HepG2 (cell line): ENCODE data around the gene FMN2. TPM values are rescaled to one million over a fixed set of nuclear protein-coding genes. Genes with fewer than 3 reads are reported as not detected.

Experiments used
- ATAC-seq: fragments of 200-7000 bp; cut with Tn5 transposase; 3 replicates; pipeline ENCODE4 v1.9.1; 2020; ENCODE audit warnings: mild to moderate bottlenecking, moderate library complexity
- BruUV-seq: library from RNA; stranded (reverse); fragments of 400-500 nt; replicated peaks from 2 replicates; lab custom pipeline; 2021; lab: Mats Ljungman, UMichigan
- CTCF ChIA-PET: fragments of 300-600 bp; formaldehyde crosslinking; extraction: SDS; loops from one replicate; lab custom pipeline; 2021; ENCODE audit warnings: low total read pairs, inconsistent platforms, low intra/inter-chr PET ratio; lab: Yijun Ruan, JAX
- POLR2A ChIA-PET: fragments of 350-600 bp; sonication (Branson Sonifier 250); formaldehyde crosslinking; loops from one replicate; lab custom pipeline; 2020; ENCODE audit warnings: antibody characterized with exemption, inconsistent platforms; lab: Yijun Ruan, JAX
- DNase-seq: peaks from one replicate; pipeline ENCODE4 v3.0.0-alpha.2; 2015; ENCODE audit warnings: low spot score
- FAIRE-seq: peaks from 3 replicates; lab custom pipeline; 2011; peaks lifted over from hg19 to GRCh38; lab: Jason Lieb, UNC
- H2AFZ ChIP-seq: one replicate; pipeline ENCODE4 v1.6.1; 2011; ENCODE audit warnings: low read length, inconsistent platforms
- H3K27ac ChIP-seq: fragments of 300-600 bp; 3 replicates; pipeline ENCODE4 v1.8.0; 2011; ENCODE audit warnings: mixed run types, mild to moderate bottlenecking, mixed read lengths, low read length, inconsistent platforms; ENCODE audit not compliant: insufficient read depth; ENCODE audit errors: extremely low read length
- H3K27me3 ChIP-seq, 2 experiments: fragments of 200-600 bp in 1 of 2; 2 replicates in 1 of 2; 3 replicates in 1 of 2; pipeline versions ENCODE4 v1.6.0 to v1.8.0; 2011; ENCODE audit warnings: low read length in 2 of 2, mild to moderate bottlenecking in 2 of 2, moderate library complexity in 2 of 2, inconsistent platforms in 1 of 2; ENCODE audit not compliant: insufficient read depth in 2 of 2, control insufficient read depth in 1 of 2
- H3K36me3 ChIP-seq, 2 experiments: fragments of 200-600 bp in 1 of 2; replicated peaks in 1 of 2; 2 replicates in 1 of 2; 3 replicates in 1 of 2; pipeline versions ENCODE4 v1.5.1 to v1.8.0; 2011; ENCODE audit warnings: low read length in 2 of 2, inconsistent platforms in 1 of 2; ENCODE audit not compliant: insufficient read depth in 2 of 2, control insufficient read depth in 1 of 2
- H3K4me1 ChIP-seq: 2 replicates; pipeline ENCODE4 v1.5.1; 2012; ENCODE audit warnings: low read length, inconsistent platforms; ENCODE audit not compliant: insufficient read depth
- H3K4me2 ChIP-seq: 2 replicates; pipeline ENCODE4 v1.6.0; 2011; ENCODE audit warnings: low read depth, low read length, inconsistent platforms
- H3K4me3 ChIP-seq, 3 experiments: fragments of 200-600 bp in 1 of 3; sonication (generic), shearing (Covaris generic) in 1 of 3; replicated peaks in 1 of 3; 2 replicates each; pipeline ENCODE4 v1.5.1; 2011 to 2016; ENCODE audit warnings: low read length in 3 of 3, inconsistent platforms in 2 of 3, low read depth in 2 of 3, mild to moderate bottlenecking in 2 of 3, control low read depth in 1 of 3, mixed read lengths in 1 of 3; ENCODE audit not compliant: insufficient read depth in 1 of 3
- H3K79me2 ChIP-seq: one replicate; pipeline ENCODE4 v1.6.1; 2011; ENCODE audit warnings: low read length, inconsistent platforms; ENCODE audit not compliant: insufficient read depth
- H3K9ac ChIP-seq: 2 replicates; pipeline ENCODE4 v1.6.0; 2011; ENCODE audit warnings: mild to moderate bottlenecking, low read depth, low read length, inconsistent platforms; ENCODE audit not compliant: insufficient read depth
- H3K9me3 ChIP-seq: 2 replicates; pipeline ENCODE4 v1.5.1; 2012; ENCODE audit warnings: mild to moderate bottlenecking, low read length
- H4K20me1 ChIP-seq: 2 replicates; pipeline ENCODE4 v1.6.0; 2011; ENCODE audit warnings: inconsistent platforms, mild to moderate bottlenecking, low read length, moderate library complexity; ENCODE audit not compliant: insufficient read depth
- CSRNP1 ChIP-seq: sonication (generic); formaldehyde crosslinking; IDR thresholded peaks from 2 replicates; pipeline ENCODE4 v1.8.1; 2023; ENCODE audit warnings: mild to moderate bottlenecking, missing genetic modification reagents
- E2F5 ChIP-seq: sonication (generic); formaldehyde crosslinking; conservative IDR thresholded peaks from 2 replicates; pipeline ENCODE4 v1.4.0; 2020; ENCODE audit warnings: missing genetic modification reagents
- HCFC1 ChIP-seq: fragments of 150-350 bp; IDR thresholded peaks from 2 replicates; pipeline ENCODE4 v1.6.1; 2014; ENCODE audit warnings: low read depth, low read length
- HOXA5 ChIP-seq: sonication (generic); formaldehyde crosslinking; IDR thresholded peaks from 2 replicates; pipeline ENCODE4 v1.4.0; 2020; ENCODE audit warnings: missing genetic modification reagents
- MED8 ChIP-seq: sonication (generic); formaldehyde crosslinking; IDR thresholded peaks from 2 replicates; pipeline ENCODE4 v1.8.1; 2023; ENCODE audit warnings: mild to moderate bottlenecking, missing genetic modification reagents; ENCODE audit not compliant: insufficient replicate concordance
- SALL2 ChIP-seq: sonication (generic); formaldehyde crosslinking; IDR thresholded peaks from 2 replicates; pipeline ENCODE4 v1.8.1; 2023; ENCODE audit warnings: mild to moderate bottlenecking, missing genetic modification reagents, inconsistent platforms
- SMARCE1 ChIP-seq: fragments of 450-650 bp; IDR thresholded peaks from 2 replicates; pipeline ENCODE4 v1.6.1; 2017; ENCODE audit warnings: borderline replicate concordance
- TAF1 ChIP-seq: sonication (generic); formaldehyde crosslinking; IDR thresholded peaks from 2 replicates; pipeline ENCODE4 v1.4.0; 2020; ENCODE audit warnings: missing genetic modification reagents
- TBP ChIP-seq: sonication (generic); formaldehyde crosslinking; IDR thresholded peaks from 2 replicates; pipeline ENCODE4 v1.5.0; 2020; ENCODE audit warnings: missing genetic modification reagents
- ZFP41 ChIP-seq: sonication (generic); formaldehyde crosslinking; IDR thresholded peaks from 2 replicates; pipeline ENCODE4 v1.4.0; 2020; ENCODE audit warnings: mild to moderate bottlenecking, missing genetic modification reagents, borderline replicate concordance
- ZNF331 ChIP-seq: sonication (generic); formaldehyde crosslinking; IDR thresholded peaks from 2 replicates; pipeline ENCODE4 v1.4.0; 2020; ENCODE audit warnings: missing genetic modification reagents
- ZNF567 ChIP-seq: sonication (generic); formaldehyde crosslinking; IDR thresholded peaks from 2 replicates; pipeline ENCODE4 v1.8.1; 2023; ENCODE audit warnings: mild to moderate bottlenecking, missing genetic modification reagents, borderline replicate concordance
- ZNF83 ChIP-seq: sonication (generic); formaldehyde crosslinking; IDR thresholded peaks from 2 replicates; pipeline ENCODE4 v1.4.0; 2020; ENCODE audit warnings: missing genetic modification reagents, mild to moderate bottlenecking, borderline replicate concordance
- WGBS: methylation state at CpG from one replicate; pipeline ENCODE4 v1.1.6; 2017; ENCODE audit warnings: low lambda C conversion rate; 5-methylcytosine and 5-hydroxymethylcytosine counted together
- in situ Hi-C: cut with HindIII; loops from 2 replicates; pipeline ENCODE4 v1.10.0; 2017; ENCODE audit warnings: low pct_unique_long_range_greater_than_20kb; ENCODE audit not compliant: extremely low pct_ligation_motif_present
- intact Hi-C: fragments of 100-400 bp; cut with micrococcal nuclease; formaldehyde crosslinking; loops from one replicate; pipeline ENCODE4 v1.10.0; 2022; ENCODE audit not compliant: unreplicated experiment
- polyA plus RNA-seq, 8 experiments: library from polyadenylated mRNA; depleted of rRNA in 3 of 8; stranded (reverse) in 7 of 8; unstranded in 1 of 8; fragments of >200 nt; fragmentation: Illumina TruSeq in 4 of 8; extraction: Trizol in 4 of 8; gene quantifications; 2 replicates each; pipeline versions ENCODE4 v1.2.1 to v1.2.3, GENCODE V29; 2011 to 2016; ENCODE audit warnings: low read depth in 4 of 8, missing spikeins in 1 of 8, mixed read lengths in 1 of 8; ENCODE audit not compliant: insufficient read depth in 1 of 8
- total RNA-seq, 5 experiments: library from RNA; depleted of rRNA; stranded (reverse); fragments of >200 nt; fragmentation: Illumina TruSeq; extraction: Trizol; gene quantifications; 2 replicates each; pipeline ENCODE4 v1.2.3, GENCODE V29; 2016; ENCODE audit warnings: low read depth in 1 of 5
- TF ChIP-seq, protein P1 (sequence below): sonication (generic); formaldehyde crosslinking; IDR thresholded peaks from 2 replicates; pipeline ENCODE4 v1.4.0; 2020; ENCODE audit warnings: missing genetic modification reagents

The FMN2 gene
- total and polyA plus RNA-seq, 2 of the 13 experiments (the other 11 are each of a cell fraction or from before 2014, with no cell fraction given): not detected

GRCh38 chr1:240164742-240165141 is 73.1 kb downstream of the FMN2 start:
- in situ Hi-C loops: no loop called here
- Histone ChIP-seq H3K27ac (no peak overlapping the region), H3K4me3 (no peak overlapping the region), H3K27me3 (no peaks in the 10 kb centered on the region), H3K9me3 (peaks cover 11% of the 10 kb centered on the region), H3K9ac (no peak overlapping the region), H4K20me1 (no peaks in the 10 kb centered on the region), H3K79me2 (no peaks in the 10 kb centered on the region), H3K4me2 (no peak overlapping the region), H3K36me3 (no peaks in the 10 kb centered on the region), H3K4me1 (no peaks in the 10 kb centered on the region), H2AFZ (no peak overlapping the region)
- no TSS peak for BruUV-seq
- CTCF ChIA-PET: no interaction called here
- intact Hi-C loops: no loop called here
- no peak for DNase-seq
- no peak for FAIRE-seq
- POLR2A ChIA-PET: no interaction called here
- no peak for ATAC-seq
- TF ChIP-seq CSRNP1 (CRISPR knock-in tag): no peak
- TF ChIP-seq SMARCE1: no peak
- no peak for TF ChIP-seq SALL2 (CRISPR knock-in tag)
- TF ChIP-seq ZNF567 (CRISPR knock-in tag): no peak
- TF ChIP-seq MED8 (CRISPR knock-in tag): no peak

DNA sequence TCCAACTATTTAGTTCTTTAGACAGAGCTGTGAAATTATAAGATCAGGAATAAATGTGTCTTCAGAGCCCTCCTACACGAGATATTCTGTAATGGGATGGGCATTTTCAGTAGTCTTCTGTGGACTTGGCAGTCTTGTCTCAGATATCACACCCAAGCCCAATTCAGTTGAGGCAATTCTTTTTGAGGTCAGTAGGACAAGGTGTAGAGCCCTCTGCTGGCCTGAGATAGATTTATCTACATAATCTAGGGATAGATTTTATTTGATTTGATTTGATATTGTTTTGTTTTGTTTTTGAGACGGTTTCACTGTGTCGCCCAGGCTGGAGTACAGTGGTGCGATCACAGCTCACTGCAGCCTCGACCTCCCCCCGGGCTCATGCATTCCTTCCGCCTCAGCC is 77.5 kb downstream of the FMN2 start:
- in situ Hi-C loops: no loop called here
- Histone ChIP-seq H3K27ac (no peak overlapping the region), H3K4me1 (no peaks in the 10 kb centered on the region), H3K9me3 (peaks cover 11% of the 10 kb centered on the region), H3K9ac (no peak overlapping the region), H2AFZ (no peak overlapping the region), H3K27me3 (no peaks in the 10 kb centered on the region), H3K4me3 (no peak overlapping the region), H3K79me2 (no peaks in the 10 kb centered on the region), H4K20me1 (no peaks in the 10 kb centered on the region), H3K36me3 (no peaks in the 10 kb centered on the region), H3K4me2 (no peak overlapping the region)
- no TSS peak for BruUV-seq
- ChIA-PET CTCF (no interaction called here), POLR2A (no interaction called here)
- ATAC-seq (no peak), DNase-seq (no peak), FAIRE-seq (no peak)
- intact Hi-C loops: no loop called here
- WGBS: 14% methylated on average over 7 of the region's 7 CpGs
- TF ChIP-seq ZFP41 (CRISPR knock-in tag) (no peak), HCFC1 (no peak), HOXA5 (no peak), E2F5 (CRISPR knock-in tag) (no peak), ZNF83 (no peak), TAF1 (no peak), ZNF331 (CRISPR knock-in tag) (no peak), TBP (CRISPR knock-in tag) (no peak)
- TF ChIP-seq, protein P1, sequence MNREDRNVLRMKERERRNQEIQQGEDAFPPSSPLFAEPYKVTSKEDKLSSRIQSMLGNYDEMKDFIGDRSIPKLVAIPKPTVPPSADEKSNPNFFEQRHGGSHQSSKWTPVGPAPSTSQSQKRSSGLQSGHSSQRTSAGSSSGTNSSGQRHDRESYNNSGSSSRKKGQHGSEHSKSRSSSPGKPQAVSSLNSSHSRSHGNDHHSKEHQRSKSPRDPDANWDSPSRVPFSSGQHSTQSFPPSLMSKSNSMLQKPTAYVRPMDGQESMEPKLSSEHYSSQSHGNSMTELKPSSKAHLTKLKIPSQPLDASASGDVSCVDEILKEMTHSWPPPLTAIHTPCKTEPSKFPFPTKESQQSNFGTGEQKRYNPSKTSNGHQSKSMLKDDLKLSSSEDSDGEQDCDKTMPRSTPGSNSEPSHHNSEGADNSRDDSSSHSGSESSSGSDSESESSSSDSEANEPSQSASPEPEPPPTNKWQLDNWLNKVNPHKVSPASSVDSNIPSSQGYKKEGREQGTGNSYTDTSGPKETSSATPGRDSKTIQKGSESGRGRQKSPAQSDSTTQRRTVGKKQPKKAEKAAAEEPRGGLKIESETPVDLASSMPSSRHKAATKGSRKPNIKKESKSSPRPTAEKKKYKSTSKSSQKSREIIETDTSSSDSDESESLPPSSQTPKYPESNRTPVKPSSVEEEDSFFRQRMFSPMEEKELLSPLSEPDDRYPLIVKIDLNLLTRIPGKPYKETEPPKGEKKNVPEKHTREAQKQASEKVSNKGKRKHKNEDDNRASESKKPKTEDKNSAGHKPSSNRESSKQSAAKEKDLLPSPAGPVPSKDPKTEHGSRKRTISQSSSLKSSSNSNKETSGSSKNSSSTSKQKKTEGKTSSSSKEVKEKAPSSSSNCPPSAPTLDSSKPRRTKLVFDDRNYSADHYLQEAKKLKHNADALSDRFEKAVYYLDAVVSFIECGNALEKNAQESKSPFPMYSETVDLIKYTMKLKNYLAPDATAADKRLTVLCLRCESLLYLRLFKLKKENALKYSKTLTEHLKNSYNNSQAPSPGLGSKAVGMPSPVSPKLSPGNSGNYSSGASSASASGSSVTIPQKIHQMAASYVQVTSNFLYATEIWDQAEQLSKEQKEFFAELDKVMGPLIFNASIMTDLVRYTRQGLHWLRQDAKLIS (CRISPR knock-in tag): no peak
